ENCODE results near the gene ELAC2.

- no peak for TF ChIP-seq POLR2A (IDR thresholded peaks at IDR 0.05; ENCODE audit: low read depth, low read length)
- no peak for TF ChIP-seq MAZ (IDR thresholded peaks at IDR 0.05; ENCODE audit: borderline replicate concordance, low read depth, low read length)
- no peak for TF ChIP-seq CTCF (conservative IDR thresholded peaks at IDR 0.05; ENCODE audit: low read depth, low read length)
- no peak for TF ChIP-seq CEBPB (IDR thresholded peaks at IDR 0.05; ENCODE audit: low read depth, low read length)
- TF ChIP-seq MXI1 (IDR thresholded peaks at IDR 0.05; ENCODE audit: borderline replicate concordance, low read depth, low read length) = no peak
- no peak for TF ChIP-seq BHLHE40 (IDR thresholded peaks at IDR 0.05; ENCODE audit: low read depth, low read length)
- no peak for TF ChIP-seq ELK1 (IDR thresholded peaks at IDR 0.05; ENCODE audit: borderline replicate concordance, low read depth, low read length)
- TF ChIP-seq RFX5 (IDR thresholded peaks at IDR 0.05; ENCODE audit: low read depth, low read length) = no peak
- TF ChIP-seq RCOR1 (IDR thresholded peaks at IDR 0.05; ENCODE audit: insufficient replicate concordance, low read length) = no peak
These were observed 27.6 kb downstream of the ELAC2 start for GRCh38 chr17:12990041-12990808.
